Tibial nerve (tissue), 4 donors: ENCODE results near the gene EEPD1. TPM values are rescaled to one million over a fixed set of nuclear protein-coding genes. Genes with fewer than 3 reads are reported as not detected.

Experiments
- DNase-seq, 2 donors: peaks; one replicate each; pipeline ENCODE4 v3.0.0-alpha.2; 2019; ENCODE audit warnings: low spot score in 2 of 2
- H3K27ac ChIP-seq, 4 donors: fragments of 200-600 bp; sonication (generic) in 3 of 4; one replicate each; pipeline ENCODE4 v1.5.1; 2017 to 2019; ENCODE audit warnings: mild to moderate bottlenecking in 1 of 4
- H3K27me3 ChIP-seq, 2 donors: fragments of 200-600 bp; sonication (generic) in 1 of 2; one replicate each; pipeline versions ENCODE4 v1.5.1 to v1.6.0; 2017 to 2019
- H3K36me3 ChIP-seq, 3 donors: fragments of 200-600 bp; sonication (generic); one replicate each; pipeline ENCODE4 v1.5.1; 2018 to 2019
- H3K4me1 ChIP-seq, 4 donors: fragments of 200-600 bp; sonication (generic) in 3 of 4; one replicate each; pipeline ENCODE4 v1.5.1; 2017 to 2019
- H3K4me3 ChIP-seq, 4 donors: fragments of 200-600 bp; sonication (generic) in 3 of 4; one replicate each; pipeline ENCODE4 v1.5.1; 2017 to 2019; ENCODE audit warnings: mild to moderate bottlenecking in 1 of 4, moderate library complexity in 1 of 4
- H3K9me3 ChIP-seq, 4 donors: fragments of 200-600 bp; sonication (generic) in 3 of 4; one replicate each; pipeline ENCODE4 v1.5.1; 2017 to 2019
- EP300 ChIP-seq, 2 donors: sonication (generic); formaldehyde crosslinking; IDR thresholded peaks; one replicate each; pipeline ENCODE4 v1.6.1; 2017; ENCODE audit warnings: antibody characterized with exemption in 2 of 2, mild to moderate bottlenecking in 1 of 2
- POLR2A ChIP-seq, 2 donors: fragments of 450-650 bp; IDR thresholded peaks; one replicate each; pipeline ENCODE4 v1.6.1; 2017; ENCODE audit warnings: antibody characterized with exemption in 2 of 2, mild to moderate bottlenecking in 2 of 2, moderate library complexity in 2 of 2
- WGBS, 2 donors: methylation state at CpG; one replicate each; pipeline ENCODE4 v1.1.5; 2018; 5-methylcytosine and 5-hydroxymethylcytosine counted together
- total RNA-seq, 4 donors: library from RNA; depleted of rRNA; stranded (reverse); fragments of >200 nt; gene quantifications; one replicate each; pipeline ENCODE4 v1.1.0, GENCODE V29; 2016
- TF ChIP-seq, protein P1 (sequence below), 5 experiments: fragments of 200-600 bp in 3 of 5; fragments of 450-650 bp in 2 of 5; sonication (generic) in 3 of 5; IDR thresholded peaks; one replicate each; pipeline ENCODE4 v1.5.1; 2016 to 2019; ENCODE audit warnings: antibody characterized with exemption in 5 of 5, mild to moderate bottlenecking in 3 of 5, moderate library complexity in 2 of 5

The EEPD1 gene
- total RNA-seq, 4 donors from 2014 or later = 9.0 to 18.0 (median 16.5) TPM

DNA sequence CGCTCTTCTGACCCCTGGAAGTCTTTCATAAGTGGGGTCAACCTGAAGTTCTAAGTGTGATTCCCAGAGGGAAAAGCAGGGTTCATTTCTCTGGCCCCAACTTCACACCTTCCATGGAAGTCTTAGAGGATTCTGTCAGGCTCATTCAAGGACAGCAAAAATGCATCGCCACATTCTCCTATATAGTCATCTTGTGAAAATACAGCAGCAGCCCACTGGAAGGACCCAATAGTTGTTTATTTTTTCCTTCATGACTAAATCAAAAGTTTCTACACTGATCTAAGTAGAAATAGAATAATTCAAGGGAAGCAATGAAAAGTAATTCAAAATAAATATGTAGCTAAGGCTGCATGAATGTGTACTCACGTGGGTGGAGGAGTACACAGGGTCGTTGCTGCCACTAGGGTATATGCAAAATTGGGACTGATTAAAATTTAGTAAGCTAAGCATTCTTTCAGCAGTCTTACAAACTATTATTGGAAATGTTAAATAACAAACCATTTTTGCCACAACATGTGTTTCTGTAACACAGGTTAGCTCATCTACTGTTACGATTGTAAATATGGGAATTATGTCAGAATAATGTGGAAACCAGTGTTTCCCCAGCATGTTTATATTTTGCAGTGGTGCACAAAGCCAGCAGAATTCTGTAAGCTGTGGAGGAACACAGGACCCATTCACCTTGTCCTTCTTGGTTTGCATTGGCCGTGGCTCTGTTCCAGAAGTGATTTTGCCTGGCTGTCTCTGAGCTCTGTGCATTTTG is 33.5 kb downstream of the EEPD1 start:
- no peak overlapping the region for H3K4me3 ChIP-seq
- 61 to 62% methylated on average over 6 of the region's 6 CpGs for WGBS, 2 donors
- H3K9me3 ChIP-seq = no peaks in the 10 kb centered on the region
- H3K4me1 ChIP-seq = peaks cover 0 to 16% (median 0%) of the 10 kb centered on the region in 4 donors
- DNase-seq = no peak
- TF ChIP-seq EP300 (IDR thresholded peaks at IDR 0.05) = no peak
- no peak for TF ChIP-seq POLR2A (IDR thresholded peaks at IDR 0.05)
- TF ChIP-seq, protein P1, sequence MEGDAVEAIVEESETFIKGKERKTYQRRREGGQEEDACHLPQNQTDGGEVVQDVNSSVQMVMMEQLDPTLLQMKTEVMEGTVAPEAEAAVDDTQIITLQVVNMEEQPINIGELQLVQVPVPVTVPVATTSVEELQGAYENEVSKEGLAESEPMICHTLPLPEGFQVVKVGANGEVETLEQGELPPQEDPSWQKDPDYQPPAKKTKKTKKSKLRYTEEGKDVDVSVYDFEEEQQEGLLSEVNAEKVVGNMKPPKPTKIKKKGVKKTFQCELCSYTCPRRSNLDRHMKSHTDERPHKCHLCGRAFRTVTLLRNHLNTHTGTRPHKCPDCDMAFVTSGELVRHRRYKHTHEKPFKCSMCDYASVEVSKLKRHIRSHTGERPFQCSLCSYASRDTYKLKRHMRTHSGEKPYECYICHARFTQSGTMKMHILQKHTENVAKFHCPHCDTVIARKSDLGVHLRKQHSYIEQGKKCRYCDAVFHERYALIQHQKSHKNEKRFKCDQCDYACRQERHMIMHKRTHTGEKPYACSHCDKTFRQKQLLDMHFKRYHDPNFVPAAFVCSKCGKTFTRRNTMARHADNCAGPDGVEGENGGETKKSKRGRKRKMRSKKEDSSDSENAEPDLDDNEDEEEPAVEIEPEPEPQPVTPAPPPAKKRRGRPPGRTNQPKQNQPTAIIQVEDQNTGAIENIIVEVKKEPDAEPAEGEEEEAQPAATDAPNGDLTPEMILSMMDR (IDR thresholded peaks at IDR 0.05) = no peak
- H3K36me3 ChIP-seq = no peaks in the 10 kb centered on the region
- H3K27ac ChIP-seq = no peak overlapping the region
- no peaks in the 10 kb centered on the region for H3K27me3 ChIP-seq

- H3K4me1 ChIP-seq = peaks cover 0 to 11% (median 0%) of the 10 kb centered on the region in 4 donors
These were observed 35.2 kb downstream of the EEPD1 start for GRCh38 chr7:36188266-36188665.

GRCh38 chr7:36188906-36189305 is 35.9 kb downstream of the EEPD1 start:
- H3K27me3 ChIP-seq = no peaks in the 10 kb centered on the region
- 66 to 72% methylated on average over 4 of the region's 4 CpGs for WGBS, 2 donors
- TF ChIP-seq, protein P1 (IDR thresholded peaks at IDR 0.05) = no peak
- TF ChIP-seq POLR2A (IDR thresholded peaks at IDR 0.05) (no peak), EP300 (IDR thresholded peaks at IDR 0.05) (no peak)
- H3K4me1 ChIP-seq = peaks cover 0 to 8% (median 0%) of the 10 kb centered on the region in 4 donors
- H3K27ac ChIP-seq = no peak overlapping the region
- no peaks in the 10 kb centered on the region for H3K36me3 ChIP-seq
- no peak for DNase-seq
- H3K4me3 ChIP-seq = no peak overlapping the region
- no peaks in the 10 kb centered on the region for H3K9me3 ChIP-seq

More at GRCh38 chr7:36188266-36188665, 35.2 kb downstream of the EEPD1 start:
- DNase-seq = no peak
- no peaks in the 10 kb centered on the region for H3K9me3 ChIP-seq
- H3K36me3 ChIP-seq = no peaks in the 10 kb centered on the region
- no peak overlapping the region for H3K27ac ChIP-seq
- H3K4me3 ChIP-seq = no peak overlapping the region
- no peaks in the 10 kb centered on the region for H3K27me3 ChIP-seq
- WGBS, 2 donors = 73 to 75% methylated on average over 5 of the region's 5 CpGs
- TF ChIP-seq POLR2A (IDR thresholded peaks at IDR 0.05) (no peak), EP300 (IDR thresholded peaks at IDR 0.05) (no peak)
- TF ChIP-seq, protein P1 (IDR thresholded peaks at IDR 0.05) = no peak

GRCh38 chr7:36190447-36191291 is 37.6 kb downstream of the EEPD1 start:
- Histone ChIP-seq H3K4me3 (no peak overlapping the region), H3K27ac (no peak overlapping the region), H3K27me3 (no peaks in the 10 kb centered on the region), H3K9me3 (no peaks in the 10 kb centered on the region), H3K36me3 (no peaks in the 10 kb centered on the region), H3K4me1 (peaks cover 0 to 8% (median 0%) of the 10 kb centered on the region in 4 donors)
- TF ChIP-seq, protein P1 (IDR thresholded peaks at IDR 0.05) = no peak
- TF ChIP-seq EP300 (IDR thresholded peaks at IDR 0.05) (no peak), POLR2A (IDR thresholded peaks at IDR 0.05) (no peak)
- WGBS, 2 donors = 84 to 86% methylated on average over 5 of the region's 5 CpGs
- DNase-seq = no peak
